Activated naive CD4-positive, alpha-beta T cell treated with anti-CD3 and anti-CD28 coated beads, Interleukin-2, amount 10 ng/mL, durations not matched to agents 7 days and 5 days (primary cell): ENCODE data around the gene WDR87.
"Not testable (repeated sequence)": the region's sequence is repeated elsewhere in the genome, so short reads cannot be mapped to it uniquely, and the experiment has no call there.

Source experiments
- CTCF ChIA-PET: fragments of 350-600 bp; sonication (Branson Sonifier 250); formaldehyde crosslinking; loops from one replicate; lab custom pipeline; 2021; ENCODE audit warnings: antibody characterized with exemption; lab: Charles Lee
- DNase-seq: peaks from one replicate; pipeline ENCODE4 v3.0.0-alpha.2; 2020
- H3K27ac Mint-ChIP-seq: one replicate; pipeline ENCODE4 v1.8.0; 2021; ENCODE audit warnings: mild to moderate bottlenecking, moderate library complexity, mixed read lengths
- H3K27me3 Mint-ChIP-seq: one replicate; pipeline ENCODE4 v1.8.0; 2021; ENCODE audit warnings: mild to moderate bottlenecking, mixed read lengths
- H3K36me3 Mint-ChIP-seq: one replicate; pipeline ENCODE4 v1.8.0; 2021; ENCODE audit warnings: mixed read lengths
- H3K4me1 Mint-ChIP-seq: one replicate; pipeline ENCODE4 v1.8.0; 2021; ENCODE audit warnings: mixed read lengths
- H3K4me3 Mint-ChIP-seq: one replicate; pipeline ENCODE4 v1.8.0; 2021; ENCODE audit warnings: mild to moderate bottlenecking, moderate library complexity, mixed read lengths
- H3K9me3 Mint-ChIP-seq: one replicate; pipeline ENCODE4 v1.8.0; 2021; ENCODE audit warnings: mixed read lengths

WDR87 gene

GRCh38 chr19:37924573-37924972, 18.2 kb upstream of the WDR87 start:
- not testable (repeated sequence) for H3K36me3 Mint-ChIP-seq, H3K27me3 Mint-ChIP-seq, H3K4me1 Mint-ChIP-seq, H3K4me3 Mint-ChIP-seq, H3K27ac Mint-ChIP-seq, DNase-seq, H3K9me3 Mint-ChIP-seq
- CTCF ChIA-PET, result interaction anchor here (1.4 kb wide), 1 partner anchor 17 kb away, joined by 4 read pairs; no protein-coding TSS in a partner anchor

GRCh38 chr19:37920591-37921450, 14.4 kb upstream of the WDR87 start:
- DNase-seq, result no peak
- no peaks in the 10 kb centered on the region for H3K27me3 Mint-ChIP-seq
- H3K27ac Mint-ChIP-seq, result peak overlapping the region; percentile 8
- H3K4me3 Mint-ChIP-seq, result no peak overlapping the region
- H3K9me3 Mint-ChIP-seq, result no peaks in the 10 kb centered on the region
- peaks cover 9% of the 10 kb centered on the region for H3K36me3 Mint-ChIP-seq
- CTCF ChIA-PET, result interaction anchor here (0.6 kb wide), 1 partner anchor 455 kb away, joined by 3 read pairs; no protein-coding TSS in a partner anchor
- peaks cover 12% of the 10 kb centered on the region for H3K4me1 Mint-ChIP-seq

DNA sequence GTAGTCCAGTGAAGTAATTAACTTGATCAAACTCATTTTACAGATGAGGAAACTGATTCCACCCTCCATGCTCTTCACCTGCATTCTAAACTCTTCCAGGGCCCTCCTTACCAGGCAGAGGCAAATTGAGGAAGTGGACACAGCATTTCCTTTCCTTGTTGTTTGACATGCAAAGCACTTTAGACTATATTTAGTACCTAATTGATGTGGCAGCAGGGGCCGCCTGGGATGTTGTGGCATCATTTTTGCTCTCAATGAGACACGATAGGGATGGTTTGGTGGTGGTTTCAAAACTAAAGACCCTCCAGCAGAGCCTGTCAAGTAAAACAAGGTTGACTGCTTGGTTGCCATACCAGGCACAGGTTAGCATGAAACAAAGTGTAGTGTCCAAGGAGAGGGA, 8.5 kb upstream of the WDR87 start:
- H3K27me3 Mint-ChIP-seq, result no peaks in the 10 kb centered on the region
- peaks cover 5% of the 10 kb centered on the region for H3K36me3 Mint-ChIP-seq
- CTCF ChIA-PET, result interaction anchor here (0.6 to 1.1 kb wide), 2 partner anchors 8 to 12 kb away, joined by 4 to 5 read pairs; partner anchors contain the start of gene SIPA1L3
- H3K4me3 Mint-ChIP-seq, result no peak overlapping the region
- H3K27ac Mint-ChIP-seq, result peak overlapping the region; percentile 82
- H3K4me1 Mint-ChIP-seq, result peaks cover 20% of the 10 kb centered on the region
- peak; percentile 34 for DNase-seq
- H3K9me3 Mint-ChIP-seq, result no peaks in the 10 kb centered on the region

DNA sequence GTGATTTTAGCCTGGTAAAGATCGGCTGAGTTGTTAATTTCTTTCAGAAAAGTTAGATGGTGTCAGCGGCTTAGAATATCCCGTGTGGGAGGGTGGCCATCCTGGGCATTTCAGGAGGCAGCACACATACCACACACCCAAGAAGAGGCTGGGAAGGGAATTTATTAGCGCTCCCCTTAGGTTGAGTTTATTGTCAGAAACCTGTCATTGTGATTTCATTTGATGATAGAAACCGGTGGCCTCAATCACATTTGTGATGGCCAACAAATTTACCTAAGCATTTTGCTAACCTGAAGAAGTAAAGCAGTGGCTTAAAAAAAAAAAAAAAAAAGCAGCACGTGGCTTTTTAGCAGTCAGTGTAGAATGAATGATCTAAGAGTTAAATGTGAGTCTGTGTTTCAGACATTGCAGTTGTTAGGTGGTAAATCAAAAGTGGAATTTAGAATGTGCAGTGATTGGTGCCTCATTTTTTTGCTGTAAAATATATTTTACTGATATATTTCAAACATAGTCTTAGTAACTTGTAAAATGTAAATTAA, 3.3 kb upstream of the WDR87 start:
- peaks cover 10% of the 10 kb centered on the region for H3K27me3 Mint-ChIP-seq
- no peak overlapping the region for H3K27ac Mint-ChIP-seq
- no peak overlapping the region for H3K4me3 Mint-ChIP-seq
- no peaks in the 10 kb centered on the region for H3K36me3 Mint-ChIP-seq
- no peak for DNase-seq
- CTCF ChIA-PET, result no interaction called here
- H3K4me1 Mint-ChIP-seq, result peaks cover 34% of the 10 kb centered on the region
- H3K9me3 Mint-ChIP-seq, result no peaks in the 10 kb centered on the region

DNA sequence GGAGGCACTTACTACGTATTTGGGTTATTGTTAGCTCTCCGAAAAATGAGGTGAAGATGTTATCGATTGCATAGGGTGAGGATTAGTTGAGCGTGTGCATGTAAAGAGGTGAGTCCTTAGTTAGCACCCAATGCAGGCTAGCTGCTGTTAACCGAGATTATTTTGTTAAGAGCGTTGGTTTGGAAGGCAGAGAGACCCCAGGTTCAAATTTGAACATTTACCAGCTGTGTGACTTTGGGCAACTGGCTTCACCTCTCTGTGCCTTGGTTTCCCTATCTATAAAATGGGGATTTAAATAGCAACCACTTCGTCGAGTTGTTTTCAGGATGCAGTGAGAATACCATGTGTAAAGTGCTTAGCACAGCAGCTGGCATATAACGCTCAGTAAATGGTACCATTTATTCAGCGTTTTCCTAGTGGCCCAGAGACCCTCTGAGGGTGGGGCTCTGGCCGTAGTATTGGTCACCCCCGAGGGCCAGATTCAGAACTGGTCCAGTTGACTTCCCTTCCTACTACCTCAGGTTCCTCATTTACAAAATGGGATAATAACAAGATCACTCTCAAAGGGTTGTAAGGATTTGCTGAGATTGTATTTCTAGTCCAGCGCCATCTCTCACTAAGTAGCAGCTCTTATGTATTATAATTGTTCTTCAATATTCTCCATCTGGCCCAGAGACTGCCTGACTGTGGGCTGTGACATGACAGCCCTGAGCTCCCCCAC, 1.5 kb upstream of the WDR87 start:
- H3K27me3 Mint-ChIP-seq, result peaks cover 10% of the 10 kb centered on the region
- peak overlapping the region; percentile 90 for H3K4me3 Mint-ChIP-seq
- no peaks in the 10 kb centered on the region for H3K36me3 Mint-ChIP-seq
- peaks cover 28% of the 10 kb centered on the region for H3K4me1 Mint-ChIP-seq
- peak overlapping the region; percentile 38 for H3K27ac Mint-ChIP-seq
- CTCF ChIA-PET, result interaction anchor here (1.1 to 2.0 kb wide), 8 partner anchors 9 to 428 kb away, joined by 3 to 5 read pairs (median 4); partner anchors contain the start of genes CATSPERG and SPINT2
- DNase-seq, result no peak
- H3K9me3 Mint-ChIP-seq, result no peaks in the 10 kb centered on the region

DNA sequence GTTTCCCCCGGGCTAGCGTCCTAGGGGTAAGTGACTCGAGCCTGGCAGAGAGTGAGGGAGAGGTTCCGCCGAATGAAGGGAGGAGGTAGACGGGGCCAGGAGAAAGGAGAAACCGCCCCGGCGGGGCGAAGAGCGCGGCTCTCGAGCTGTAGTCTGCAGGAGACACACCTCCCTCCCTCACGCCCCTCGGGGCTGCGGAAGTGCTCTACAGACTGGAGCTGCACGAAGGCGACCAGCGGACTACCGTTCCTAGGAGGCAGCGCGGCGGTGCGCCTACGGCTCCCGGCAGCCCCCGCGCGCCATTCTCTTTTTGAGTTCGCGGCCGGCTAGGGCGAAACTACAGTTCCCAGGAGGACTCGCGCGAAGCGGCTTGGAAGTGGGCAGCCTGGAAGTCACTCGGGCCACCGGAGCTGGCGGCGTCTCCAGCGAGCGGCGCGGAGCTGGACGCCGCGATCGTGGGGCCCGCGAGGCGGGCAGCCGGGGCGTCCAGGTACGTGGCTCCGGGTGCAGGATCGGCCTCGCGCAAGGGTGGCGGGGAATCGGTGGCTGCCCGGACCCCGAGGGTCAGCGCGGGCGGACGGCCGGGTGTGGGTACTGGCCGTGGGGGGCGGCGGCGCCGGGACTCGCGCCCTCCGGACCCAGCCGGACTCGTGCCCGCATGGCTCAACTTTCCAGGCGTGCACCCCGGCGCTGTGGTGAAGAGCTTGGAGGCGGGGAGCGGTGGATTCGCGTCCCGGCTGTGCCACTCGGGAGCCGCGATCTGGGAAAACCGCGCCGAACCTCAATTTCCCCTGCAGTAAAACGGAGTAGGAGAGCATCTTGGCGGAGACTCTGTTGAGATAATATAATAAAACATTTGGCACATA, 708 bp upstream of the WDR87 start, which contains the start of gene SIPA1L3:
TSS of gene SIPA1L3 (plus strand) at position 340 of the 866 bp plus-strand sequence. CDS start 174,358 bp downstream, outside the sequence.
- H3K27ac Mint-ChIP-seq, result peak within 1 kb of the TSS; percentile 83
- H3K36me3 Mint-ChIP-seq, result no peaks in the 10 kb centered on the region
- peaks cover 28% of the 10 kb centered on the region for H3K4me1 Mint-ChIP-seq
- CTCF ChIA-PET, result interaction anchor here (0.6 to 2.0 kb wide), 10 partner anchors 8 to 429 kb away, joined by 3 to 5 read pairs (median 4); partner anchors contain the start of genes CATSPERG and SPINT2
- peaks cover 10% of the 10 kb centered on the region for H3K27me3 Mint-ChIP-seq
- H3K4me3 Mint-ChIP-seq, result peak within 1 kb of the TSS; percentile 90
- DNase-seq, result peak; percentile 96
- no peaks in the 10 kb centered on the region for H3K9me3 Mint-ChIP-seq

- no peak overlapping the region for H3K27ac Mint-ChIP-seq
- H3K4me3 Mint-ChIP-seq, result no peak overlapping the region
- peaks cover 18% of the 10 kb centered on the region for H3K27me3 Mint-ChIP-seq
- no peaks in the 10 kb centered on the region for H3K9me3 Mint-ChIP-seq
- DNase-seq, result no peak
- H3K4me1 Mint-ChIP-seq, result peaks cover 18% of the 10 kb centered on the region
- no peaks in the 10 kb centered on the region for H3K36me3 Mint-ChIP-seq
- CTCF ChIA-PET, result interaction anchor here (1.0 to 4.9 kb wide), 27 partner anchors 11 to 471 kb away, joined by 3 to 31 read pairs (median 5); partner anchors contain the start of genes CATSPERG, PPP1R14A and PSMD8
Observed at GRCh38 chr19:37903096-37903495, 3.3 kb downstream of the WDR87 start.

GRCh38 chr19:37902668-37903067, 3.7 kb downstream of the WDR87 start:
- Mint-ChIP-seq H3K36me3 (no peaks in the 10 kb centered on the region), H3K4me3 (no peak overlapping the region), H3K27ac (no peak overlapping the region), H3K27me3 (peaks cover 18% of the 10 kb centered on the region), H3K9me3 (no peaks in the 10 kb centered on the region), H3K4me1 (peaks cover 15% of the 10 kb centered on the region)
- CTCF ChIA-PET, result interaction anchor here (0.7 to 4.9 kb wide), 34 partner anchors 10 to 500 kb away, joined by 3 to 31 read pairs (median 4); partner anchors contain the start of genes CATSPERG, FAM98C, PPP1R14A and PSMD8
- DNase-seq, result peak; percentile 89

DNA sequence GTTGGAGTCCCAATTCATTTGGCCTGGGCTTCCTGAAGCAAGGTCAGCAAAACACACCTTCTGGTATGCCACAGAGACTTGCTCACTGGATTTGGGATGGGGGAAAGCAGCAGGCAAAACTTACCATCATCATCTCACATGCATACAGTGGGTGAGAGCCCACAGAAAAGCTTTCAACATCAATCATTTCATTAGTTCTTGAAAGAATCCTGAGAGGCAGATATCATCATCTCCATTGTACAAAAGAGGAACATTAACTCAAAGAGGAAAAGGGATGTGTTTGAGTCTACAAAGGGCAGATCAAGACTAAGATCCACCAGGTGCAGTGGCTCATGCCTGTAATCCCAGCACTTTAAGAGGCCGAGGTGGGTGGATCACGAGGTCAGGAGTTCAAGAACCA, 6.4 kb downstream of the WDR87 start:
- H3K36me3 Mint-ChIP-seq, result no peaks in the 10 kb centered on the region
- H3K27ac Mint-ChIP-seq, result no peak overlapping the region
- H3K27me3 Mint-ChIP-seq, result peaks cover 7% of the 10 kb centered on the region
- no peaks in the 10 kb centered on the region for H3K9me3 Mint-ChIP-seq
- H3K4me1 Mint-ChIP-seq, result peaks cover 5% of the 10 kb centered on the region
- CTCF ChIA-PET, result interaction anchor here (0.9 to 2.5 kb wide), 5 partner anchors 242 to 435 kb away, joined by 3 to 9 read pairs (median 3); no protein-coding TSS in a partner anchor
- no peak overlapping the region for H3K4me3 Mint-ChIP-seq
- no peak for DNase-seq

GRCh38 chr19:37899453-37899852, 6.9 kb downstream of the WDR87 start:
- H3K9me3 Mint-ChIP-seq, result no peaks in the 10 kb centered on the region
- peaks cover 7% of the 10 kb centered on the region for H3K27me3 Mint-ChIP-seq
- no peaks in the 10 kb centered on the region for H3K36me3 Mint-ChIP-seq
- H3K27ac Mint-ChIP-seq, result no peak overlapping the region
- peaks cover 5% of the 10 kb centered on the region for H3K4me1 Mint-ChIP-seq
- no peak overlapping the region for H3K4me3 Mint-ChIP-seq
- no peak for DNase-seq
- CTCF ChIA-PET, result interaction anchor here (0.6 to 2.5 kb wide), 8 partner anchors 8 to 788 kb away, joined by 3 to 9 read pairs (median 4); partner anchors contain the start of gene SIPA1L3

DNA sequence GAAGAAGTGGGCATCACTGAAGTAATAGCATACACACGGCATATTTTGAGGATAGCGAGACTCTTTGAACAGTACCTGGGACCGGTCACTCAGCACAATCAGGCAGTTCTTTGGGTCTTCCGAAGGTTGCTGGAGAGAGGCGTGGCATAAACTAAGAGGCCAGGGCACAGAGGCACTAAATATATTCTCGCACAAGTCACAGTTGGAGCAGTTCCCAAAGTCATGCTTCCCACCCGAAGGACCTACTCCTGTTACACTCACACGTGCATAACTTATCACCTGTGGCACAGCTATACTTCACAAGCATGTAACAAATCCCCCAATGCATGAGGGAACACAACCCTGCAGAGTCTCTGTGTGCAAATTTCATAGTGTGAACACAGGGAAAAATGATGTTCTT, 10.2 kb downstream of the WDR87 start:
- Mint-ChIP-seq H3K4me3 (no peak overlapping the region), H3K27ac (no peak overlapping the region), H3K36me3 (no peaks in the 10 kb centered on the region), H3K4me1 (peaks cover 5% of the 10 kb centered on the region), H3K9me3 (peaks cover 3% of the 10 kb centered on the region), H3K27me3 (peaks cover 11% of the 10 kb centered on the region)
- CTCF ChIA-PET, result interaction anchor here (1.3 kb wide), 1 partner anchor 369 kb away, joined by 3 read pairs; no protein-coding TSS in a partner anchor
- DNase-seq, result no peak

DNA sequence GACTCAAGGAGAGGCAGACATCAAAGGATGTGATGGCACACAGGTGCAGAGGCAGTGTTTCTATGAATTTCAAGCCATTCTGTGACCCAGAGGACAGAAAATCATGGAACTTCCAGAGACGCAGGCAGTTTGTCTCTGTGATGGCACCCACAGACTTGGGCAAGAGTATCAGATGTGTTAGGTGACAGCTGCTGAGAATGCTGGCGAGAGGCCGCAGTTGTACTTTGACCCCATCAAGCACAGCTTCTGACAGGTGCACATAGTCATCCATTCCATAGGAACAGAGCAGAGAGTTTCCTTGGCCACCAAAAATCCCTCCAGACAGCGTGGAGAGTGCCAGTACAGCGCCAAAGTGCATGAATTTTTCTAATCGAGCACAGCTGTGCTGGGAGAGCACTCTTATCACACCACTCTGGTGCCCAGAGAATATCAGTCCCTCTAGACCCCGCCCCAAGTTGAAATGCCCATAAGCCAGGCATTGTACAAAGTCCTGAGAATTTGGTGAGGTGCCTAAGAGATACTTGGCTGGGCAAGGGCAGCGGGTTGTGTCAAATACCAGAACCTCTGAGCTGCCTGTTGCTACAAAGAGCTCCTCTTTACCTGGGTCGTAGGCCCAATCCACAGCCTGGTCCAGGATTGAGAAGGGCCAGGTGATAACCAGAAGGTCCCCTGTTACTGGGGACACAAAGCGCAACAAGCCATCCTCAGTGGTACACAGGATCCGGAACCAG, 12.4 kb downstream of the WDR87 start:
- Mint-ChIP-seq H3K9me3 (peaks cover 3% of the 10 kb centered on the region), H3K4me3 (no peak overlapping the region), H3K4me1 (peaks cover 5% of the 10 kb centered on the region), H3K27me3 (peaks cover 6% of the 10 kb centered on the region), H3K27ac (no peak overlapping the region), H3K36me3 (no peaks in the 10 kb centered on the region)
- DNase-seq, result no peak
- CTCF ChIA-PET, result no interaction called here
